GM18861 (cell line): ENCODE measurements around the gene FREY1.

Experiments
- ATAC-seq: cut with Tn5 transposase; IDR thresholded peaks from one replicate; pipeline ENCODE4 v1.9.1; 2021; ENCODE audit not compliant: unreplicated experiment

The FREY1 gene

GRCh38 chr11:45872651-45873356 lies 34.3 kb downstream of the FREY1 start:
- ATAC-seq: no peak

- ATAC-seq: no peak
These were observed 35.4 kb downstream of the FREY1 start for GRCh38 chr11:45871638-45872037.

- no peak for ATAC-seq
These were observed 36.4 kb downstream of the FREY1 start for GRCh38 chr11:45870706-45871105.

GRCh38 chr11:45869551-45869950 lies 37.5 kb downstream of the FREY1 start:
- no peak for ATAC-seq

GRCh38 chr11:45864041-45864440 lies 43.0 kb downstream of the FREY1 start:
- ATAC-seq: no peak

GRCh38 chr11:45860764-45861510 lies 46.1 kb downstream of the FREY1 start:
- no peak for ATAC-seq

GRCh38 chr11:45860348-45860747 lies 46.7 kb downstream of the FREY1 start:
- ATAC-seq: no peak

GRCh38 chr11:45859661-45860140 lies 47.4 kb downstream of the FREY1 start:
- ATAC-seq: no peak

GRCh38 chr11:45858751-45859398 lies 48.2 kb downstream of the FREY1 start:
- ATAC-seq: no peak

- no peak for ATAC-seq
These were observed 49.1 kb downstream of the FREY1 start for GRCh38 chr11:45857961-45858474.
